Pancreas (tissue), 10 donors: Measurements from ENCODE around the gene TRAPPC2B. TPM values are rescaled to one million over a fixed set of nuclear protein-coding genes. Genes with fewer than 3 reads are reported as not detected.

Experiments
- ATAC-seq, 4 donors: fragments of 200-7000 bp; cut with Tn5 transposase; one replicate each; pipeline versions ENCODE4 v1.8.0 to v1.9.1; 2020; ENCODE audit warnings: mild to moderate bottlenecking in 4 of 4, moderate library complexity in 4 of 4
- DNase-seq, 6 donors: peaks; one replicate each; pipeline ENCODE4 v3.0.0-alpha.2; 2020
- FAIRE-seq: peaks from 2 replicates; lab custom pipeline; 2012; peaks lifted over from hg19 to GRCh38; lab: Jason Lieb, UNC
- H3K27ac ChIP-seq, 4 donors: fragments of 200-600 bp; sonication (generic); 1 replicate in 3 of 4; 2 replicates in 1 of 4; pipeline versions ENCODE4 v1.5.0 to v1.8.0; 2020
- H3K27me3 ChIP-seq, 4 donors: fragments of 200-600 bp; one replicate each; pipeline ENCODE4 v1.8.0; 2021
- H3K36me3 ChIP-seq, 3 donors: fragments of 200-600 bp; sonication (generic) in 1 of 3; one replicate each; pipeline versions ENCODE4 v1.5.0 to v1.8.0; 2020 to 2021
- H3K4me1 ChIP-seq, 3 donors: fragments of 200-600 bp; one replicate each; pipeline ENCODE4 v1.8.0; 2021
- H3K4me3 ChIP-seq, 4 donors: fragments of 200-600 bp; sonication (generic) in 2 of 4; one replicate each; pipeline versions ENCODE4 v1.5.0 to v1.8.0; 2020 to 2021
- H3K9me3 ChIP-seq, 4 donors: fragments of 200-600 bp; one replicate each; pipeline ENCODE4 v1.8.0; 2021
- WGBS, 2 donors: extraction: QIAGEN DNeasy Blood & Tissue Kit; methylation state at CpG; one replicate each; pipeline ENCODE4 v1.1.7; 2013; 5-methylcytosine and 5-hydroxymethylcytosine counted together
- intact Hi-C, 3 donors: fragments of 100-400 bp; cut with DNase I; formaldehyde crosslinking; loops; one replicate each; pipeline versions ENCODE4 v1.11.1 to v1.14.2; 2022
- polyA plus RNA-seq, 2 donors: library from polyadenylated mRNA; stranded (reverse); fragments of 200-250 nt; gene quantifications; one replicate each; pipeline ENCODE4 v1.2.3, GENCODE V29; 2013
- total RNA-seq, 6 donors: library from RNA; stranded (reverse); fragmentation: NEBNext Ultra II Directional in 4 of 6; extraction: Animal tissue kit (Norgen Biotek cat#: 25700) in 4 of 6; gene quantifications; one replicate each; pipeline versions ENCODE4 v1.2.1 to v1.2.4, GENCODE V29; 2021 to 2023
- TF ChIP-seq, protein P1 (sequence below), 4 donors: fragments of 200-600 bp; sonication (generic) in 3 of 4; IDR thresholded peaks; one replicate each; pipeline versions ENCODE4 v1.5.0 to v1.8.0; 2021; ENCODE audit warnings: antibody characterized with exemption in 4 of 4
- donor health status: healthy with polysubstance abuse.
- donor health status: DM: no; HTN: no; CAD: no; lungs with moderate emphysema.
- donor health status: DM: no; HTN: no; CAD: no.
- donor health status: control.
- donor health status: control.
- donor health status: Bipolar disorder and iron deficiency.
- donor health status: DM: yes; HTN: yes; CAD: no.
- donor health status: DM: no; HTN: no; CAD: no.
- donor health status: DM: no; HTN: no; CAD: no.
- donor health status: DM: yes; HTN: yes; CAD: no.

TRAPPC2B gene
- 1 to 10 TPM; 2.1 to 3.2 (median 2.5) TPM for total RNA-seq
- polyA plus RNA-seq, result 10 to 100 TPM in 1 of 2 donors, 1 to 10 TPM in 1; 9.3 to 14.7 TPM

- TF ChIP-seq, protein P1, sequence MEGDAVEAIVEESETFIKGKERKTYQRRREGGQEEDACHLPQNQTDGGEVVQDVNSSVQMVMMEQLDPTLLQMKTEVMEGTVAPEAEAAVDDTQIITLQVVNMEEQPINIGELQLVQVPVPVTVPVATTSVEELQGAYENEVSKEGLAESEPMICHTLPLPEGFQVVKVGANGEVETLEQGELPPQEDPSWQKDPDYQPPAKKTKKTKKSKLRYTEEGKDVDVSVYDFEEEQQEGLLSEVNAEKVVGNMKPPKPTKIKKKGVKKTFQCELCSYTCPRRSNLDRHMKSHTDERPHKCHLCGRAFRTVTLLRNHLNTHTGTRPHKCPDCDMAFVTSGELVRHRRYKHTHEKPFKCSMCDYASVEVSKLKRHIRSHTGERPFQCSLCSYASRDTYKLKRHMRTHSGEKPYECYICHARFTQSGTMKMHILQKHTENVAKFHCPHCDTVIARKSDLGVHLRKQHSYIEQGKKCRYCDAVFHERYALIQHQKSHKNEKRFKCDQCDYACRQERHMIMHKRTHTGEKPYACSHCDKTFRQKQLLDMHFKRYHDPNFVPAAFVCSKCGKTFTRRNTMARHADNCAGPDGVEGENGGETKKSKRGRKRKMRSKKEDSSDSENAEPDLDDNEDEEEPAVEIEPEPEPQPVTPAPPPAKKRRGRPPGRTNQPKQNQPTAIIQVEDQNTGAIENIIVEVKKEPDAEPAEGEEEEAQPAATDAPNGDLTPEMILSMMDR (IDR thresholded peaks at IDR 0.05), result no peak
- intact Hi-C loops, result no loop called here
- WGBS, 2 donors, result 1% methylated on average over 47 of the region's 47 CpGs
- Histone ChIP-seq H3K9me3 (no peaks in the 10 kb centered on the region), H3K27ac (peak within 1 kb of the TSS; percentile 72 to 92 (median 84)), H3K4me3 (peak within 1 kb of the TSS; percentile 46 to 85 (median 71)), H3K27me3 (no peaks in the 10 kb centered on the region), H3K36me3 (no peaks in the 10 kb centered on the region), H3K4me1 (peaks cover 3 to 5% (median 3%) of the 10 kb centered on the region in 3 donors)
- ATAC-seq (peak; percentile 98 to 100 (median 100)), FAIRE-seq (peak; percentile 99), DNase-seq (peak; percentile 97 to 99 (median 98))
Observed at GRCh38 chr19:57362997-57363687, at the start of gene TRAPPC2B, which contains the start of gene ZNF547. Gene TRAPPC2B (plus strand): TSS chr19:57363551. CDS start chr19:57364834, 1,283 bp downstream. Gene ZNF547 (plus strand): TSS chr19:57363551. CDS start chr19:57368556, 5,005 bp downstream.

- TF ChIP-seq, protein P1 (IDR thresholded peaks at IDR 0.05), result no peak
- intact Hi-C loops, result no loop called here
- no peak for FAIRE-seq
Observed at GRCh38 chr19:57314146-57314545, 49.2 kb upstream of the TRAPPC2B start.

DNA sequence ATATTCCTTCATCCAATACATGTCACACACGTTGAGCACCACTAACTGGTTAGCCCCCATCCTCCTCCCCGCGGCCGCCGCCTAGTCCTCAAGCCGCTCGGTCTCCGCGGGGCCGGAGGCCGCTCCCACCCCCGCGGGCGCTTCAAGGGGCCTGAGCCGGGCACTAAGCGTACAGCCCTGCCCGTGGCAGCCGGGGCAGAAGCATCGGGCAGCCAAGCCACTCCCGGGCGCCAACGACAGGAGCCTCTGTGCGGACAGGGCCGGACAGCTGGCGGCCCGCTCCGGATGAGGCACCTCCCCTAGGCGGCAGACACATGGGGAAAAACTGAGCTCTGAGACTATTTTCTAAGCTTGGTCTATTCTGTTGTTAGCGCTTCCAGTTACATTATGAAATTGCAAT is 45.8 kb upstream of the TRAPPC2B start:
- FAIRE-seq, result no peak

More at GRCh38 chr19:57314146-57314545, 49.2 kb upstream of the TRAPPC2B start:
- no peaks in the 10 kb centered on the region for H3K4me1 ChIP-seq
- H3K4me3 ChIP-seq, result no peak overlapping the region
- H3K27me3 ChIP-seq, result no peaks in the 10 kb centered on the region
- no peaks in the 10 kb centered on the region for H3K36me3 ChIP-seq
- no peaks in the 10 kb centered on the region for H3K9me3 ChIP-seq
- DNase-seq, result no peak
- no peak for ATAC-seq
- H3K27ac ChIP-seq, result no peak overlapping the region
- WGBS, 2 donors, result 55 to 62% methylated on average over 4 of the region's 4 CpGs

DNA sequence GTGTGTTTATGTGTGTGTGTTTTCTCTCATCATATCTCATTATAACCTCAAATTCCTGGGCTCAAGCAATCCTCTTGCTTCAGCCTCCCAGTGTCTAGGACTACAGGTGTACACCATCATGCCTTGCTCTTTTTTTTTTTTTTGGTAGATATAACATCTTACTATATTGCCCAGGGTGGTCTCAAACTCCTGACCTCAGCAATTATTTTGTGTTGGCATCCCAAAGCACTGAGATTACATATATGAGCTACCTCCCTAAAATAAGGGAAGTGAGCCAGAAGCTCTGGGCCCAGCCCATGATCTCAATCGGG is 43.5 kb upstream of the TRAPPC2B start:
- H3K4me3 ChIP-seq, result peak overlapping the region; percentile 64 to 72 (median 68)
- H3K27me3 ChIP-seq, result no peaks in the 10 kb centered on the region
- H3K27ac ChIP-seq, result peak overlapping the region; percentile 47 to 71 (median 58)
- H3K9me3 ChIP-seq, result no peaks in the 10 kb centered on the region
- TF ChIP-seq, protein P1 (IDR thresholded peaks at IDR 0.05), result no peak
- 2 to 4% methylated on average over 1 of the region's 1 CpG for WGBS, 2 donors
- DNase-seq (no peak), FAIRE-seq (no peak), ATAC-seq (peak; percentile 3 to 50 (median 27))
- H3K36me3 ChIP-seq, result peaks cover 0 to 13% (median 0%) of the 10 kb centered on the region in 3 donors
- H3K4me1 ChIP-seq, result no peaks in the 10 kb centered on the region
- intact Hi-C loops, result no loop called here

More for the DNA sequence above, 45.8 kb upstream of the TRAPPC2B start:
- no peak overlapping the region for H3K4me3 ChIP-seq
- H3K4me1 ChIP-seq, result no peaks in the 10 kb centered on the region
- H3K36me3 ChIP-seq, result no peaks in the 10 kb centered on the region
- WGBS, 2 donors, result 15 to 21% methylated on average over 29 of the region's 29 CpGs
- DNase-seq (peak in 1 of 6 donors; percentile 53), ATAC-seq (no peak)
- TF ChIP-seq, protein P1 (IDR thresholded peaks at IDR 0.05), result no peak
- no peak overlapping the region for H3K27ac ChIP-seq
- H3K27me3 ChIP-seq, result no peaks in the 10 kb centered on the region
- H3K9me3 ChIP-seq, result no peaks in the 10 kb centered on the region
- intact Hi-C loops, result no loop called here
